H9 (cell line): ENCODE measurements around the gene NVL. TPM values are rescaled to one million over a fixed set of nuclear protein-coding genes. Genes with fewer than 3 reads are reported as not detected.

ENCODE experiments used
- DNase-seq: peaks from one replicate; pipeline ENCODE4 v3.0.0-alpha.2; 2017
- H2AFZ ChIP-seq: one replicate; pipeline ENCODE4 v1.6.1; 2013; ENCODE audit warnings: mild to moderate bottlenecking, low read length, control low read depth, moderate library complexity
- H2AK5ac ChIP-seq: 2 replicates; pipeline ENCODE4 v1.6.1; 2013; ENCODE audit warnings: low read length, control low read depth, mixed read lengths; ENCODE audit not compliant: insufficient read length
- H2BK120ac ChIP-seq: one replicate; pipeline ENCODE4 v1.6.1; 2013; ENCODE audit warnings: low read depth, mild to moderate bottlenecking, low read length, control low read depth, inconsistent platforms; ENCODE audit not compliant: poor library complexity, severe bottlenecking
- H2BK12ac ChIP-seq: 2 replicates; pipeline ENCODE4 v1.6.1; 2013; ENCODE audit warnings: low read length, control low read depth, mixed read lengths, low read depth; ENCODE audit not compliant: insufficient read length
- H2BK15ac ChIP-seq: 2 replicates; pipeline ENCODE4 v1.6.1; 2013; ENCODE audit warnings: low read depth, low read length, control low read depth
- H2BK20ac ChIP-seq: one replicate; pipeline ENCODE4 v1.6.1; 2013; ENCODE audit warnings: low read depth, mild to moderate bottlenecking, low read length, control low read depth, inconsistent platforms; ENCODE audit not compliant: poor library complexity, severe bottlenecking
- H2BK5ac ChIP-seq: 2 replicates; pipeline ENCODE4 v1.6.1; 2013; ENCODE audit warnings: low read length, control low read depth, mixed read lengths; ENCODE audit not compliant: insufficient read length
- H3K14ac ChIP-seq: 2 replicates; pipeline ENCODE4 v1.6.1; 2013; ENCODE audit warnings: low read length, control low read depth; ENCODE audit not compliant: insufficient read depth
- H3K18ac ChIP-seq: 2 replicates; pipeline ENCODE4 v1.6.1; 2013; ENCODE audit warnings: low read depth, mild to moderate bottlenecking, mixed read lengths, low read length, control low read depth; ENCODE audit not compliant: insufficient read length
- H3K23ac ChIP-seq: 2 replicates; pipeline ENCODE4 v1.6.1; 2013; ENCODE audit warnings: low read length, control low read depth, mixed read lengths, low read depth; ENCODE audit not compliant: insufficient read length
- H3K23me2 ChIP-seq: 2 replicates; pipeline ENCODE4 v1.6.1; 2013; ENCODE audit warnings: low read depth, mild to moderate bottlenecking, mixed read lengths, low read length, control low read depth; ENCODE audit not compliant: insufficient read length, poor library complexity, severe bottlenecking
- H3K27ac ChIP-seq: 2 replicates; pipeline ENCODE4 v1.5.1; 2013; ENCODE audit warnings: low read length, control low read depth, mixed read lengths, low read depth; ENCODE audit not compliant: insufficient read length
- H3K27me3 ChIP-seq: 2 replicates; pipeline ENCODE4 v1.6.1; 2013; ENCODE audit warnings: low read length, control low read depth, inconsistent platforms; ENCODE audit not compliant: insufficient read depth
- H3K4ac ChIP-seq: 2 replicates; pipeline ENCODE4 v1.6.1; 2013; ENCODE audit warnings: low read depth, mild to moderate bottlenecking, control low read depth, inconsistent platforms, low read length, moderate library complexity
- H3K4me1 ChIP-seq: 2 replicates; pipeline ENCODE4 v1.6.1; 2013; ENCODE audit warnings: low read length, control low read depth, inconsistent platforms; ENCODE audit not compliant: insufficient read depth
- H3K4me2 ChIP-seq: 2 replicates; pipeline ENCODE4 v1.6.1; 2013; ENCODE audit warnings: low read length, control low read depth, mixed read lengths; ENCODE audit not compliant: insufficient read length, insufficient read depth
- H3K56ac ChIP-seq: 2 replicates; pipeline ENCODE4 v1.6.1; 2013; ENCODE audit warnings: low read depth, mild to moderate bottlenecking, mixed read lengths, low read length, control low read depth; ENCODE audit not compliant: insufficient read length
- H3K79me1 ChIP-seq: 2 replicates; pipeline ENCODE4 v1.6.1; 2013; ENCODE audit warnings: low read depth, mild to moderate bottlenecking, moderate library complexity, low read length, control low read depth, inconsistent platforms; ENCODE audit not compliant: insufficient read depth, poor library complexity, severe bottlenecking
- H3K79me2 ChIP-seq: 2 replicates; pipeline ENCODE4 v1.6.1; 2013; ENCODE audit warnings: low read length, control low read depth, inconsistent platforms; ENCODE audit not compliant: insufficient read depth
- H3K9ac ChIP-seq: 2 replicates; pipeline ENCODE4 v1.6.1; 2013; ENCODE audit warnings: low read length, control low read depth, mixed read lengths; ENCODE audit not compliant: insufficient read length; ENCODE audit errors: extremely low read depth
- H3K9me3 ChIP-seq: one replicate; pipeline ENCODE4 v1.6.1; 2013; ENCODE audit warnings: low read depth, low read length, inconsistent platforms; ENCODE audit not compliant: control insufficient read depth
- H3T11ph ChIP-seq: one replicate; pipeline ENCODE4 v1.6.1; 2013; ENCODE audit warnings: mild to moderate bottlenecking, low read length, control low read depth, inconsistent platforms
- H4K20me1 ChIP-seq: one replicate; pipeline ENCODE4 v1.6.1; 2013; ENCODE audit not compliant: control insufficient read depth, insufficient read length, insufficient read depth
- H4K5ac ChIP-seq: 2 replicates; pipeline ENCODE4 v1.6.1; 2013; ENCODE audit warnings: low read depth, mild to moderate bottlenecking, mixed read lengths, low read length, control low read depth; ENCODE audit not compliant: insufficient read length
- H4K8ac ChIP-seq: replicated peaks from 2 replicates; pipeline ENCODE4 v1.6.1; 2013; ENCODE audit warnings: low read length, control low read depth, mixed read lengths, low read depth; ENCODE audit not compliant: insufficient read length
- H4K91ac ChIP-seq: 2 replicates; pipeline ENCODE4 v1.6.1; 2013; ENCODE audit warnings: low read depth, mild to moderate bottlenecking, moderate library complexity, mixed read lengths, low read length, control low read depth; ENCODE audit not compliant: insufficient read length
- H3K27ac Mint-ChIP-seq, 3 experiments: 2 replicates in 2 of 3; 3 replicates in 1 of 3; pipeline ENCODE4 v1.8.0; 2020 to 2021; ENCODE audit warnings: mixed read lengths in 3 of 3, mild to moderate bottlenecking in 1 of 3, moderate library complexity in 1 of 3
- H3K27me3 Mint-ChIP-seq: 2 replicates; pipeline ENCODE4 v1.8.0; 2021; ENCODE audit warnings: low read depth, mild to moderate bottlenecking, moderate library complexity, mixed read lengths
- H3K36me3 Mint-ChIP-seq, 3 experiments: 2 replicates in 2 of 3; 3 replicates in 1 of 3; pipeline ENCODE4 v1.8.0; 2020 to 2021; ENCODE audit warnings: low read depth in 3 of 3, mixed read lengths in 3 of 3; ENCODE audit not compliant: insufficient read depth in 1 of 3
- H3K4me1 Mint-ChIP-seq, 2 experiments: 2 replicates each; pipeline ENCODE4 v1.8.0; 2020; ENCODE audit warnings: mixed read lengths in 2 of 2
- H3K4me3 Mint-ChIP-seq, 2 experiments: 2 replicates in 1 of 2; 3 replicates in 1 of 2; pipeline ENCODE4 v1.8.0; 2020 to 2021; ENCODE audit warnings: mild to moderate bottlenecking in 2 of 2, mixed read lengths in 2 of 2, moderate library complexity in 1 of 2
- H3K9me3 Mint-ChIP-seq, 2 experiments: 2 replicates in 1 of 2; 3 replicates in 1 of 2; pipeline ENCODE4 v1.8.0; 2020; ENCODE audit warnings: mild to moderate bottlenecking in 2 of 2, mixed read lengths in 2 of 2, moderate library complexity in 1 of 2
- CTCF ChIP-seq: fragments of 200-600 bp; sonication (generic); conservative IDR thresholded peaks from 3 replicates; pipeline ENCODE4 v1.8.0; 2021; ENCODE audit warnings: antibody characterized with exemption, mild to moderate bottlenecking
- WGBS: extraction: QIAGEN DNeasy Blood & Tissue Kit; methylation state at CpG from one replicate; pipeline ENCODE4 v1.1.7; 2013; ENCODE audit warnings: missing lambda C conversion rate, low lambda C conversion rate, mixed read lengths; ENCODE audit not compliant: insufficient read length; ENCODE audit errors: extremely low coverage; 5-methylcytosine and 5-hydroxymethylcytosine counted together
- total RNA-seq: library from RNA; stranded (reverse); gene quantifications from 2 replicates; pipeline ENCODE4 v1.2.1, GENCODE V29; 2021

Gene NVL
- total RNA-seq, 1 experiment from 2014 or later, result 66.9 TPM

DNA sequence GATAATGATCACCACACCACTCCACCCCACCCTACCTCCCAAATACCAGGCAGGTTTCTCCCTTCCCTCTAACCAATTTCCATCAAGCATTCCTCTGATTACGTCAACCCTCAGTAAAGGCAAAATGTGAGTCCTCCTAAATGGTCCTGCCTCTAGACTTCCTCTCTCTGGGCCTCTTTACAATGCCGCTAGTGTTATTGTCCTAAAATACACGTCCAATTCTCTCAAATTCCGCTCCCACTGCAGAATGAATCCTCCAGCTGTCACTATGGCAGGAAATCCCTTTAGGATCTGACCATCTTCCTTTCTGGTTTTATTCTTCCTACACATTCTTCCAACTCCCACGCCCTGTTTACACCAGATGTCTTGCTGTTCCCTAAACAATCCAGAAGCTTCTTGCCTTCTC, 78.2 kb downstream of the NVL start:
- Histone ChIP-seq H4K20me1 (no peaks in the 10 kb centered on the region), H3K56ac (no peak overlapping the region), H2BK15ac (no peak overlapping the region), H3K9me3 (no peaks in the 10 kb centered on the region), H3T11ph (no peak overlapping the region), H3K4me1 (peaks cover 2% of the 10 kb centered on the region; the same call in 1 of the 2 replicates), H3K79me2 (no peaks in the 10 kb centered on the region), H3K23me2 (no peaks in the 10 kb centered on the region), H4K91ac (no peak overlapping the region), H3K18ac (no peak overlapping the region), H3K4ac (no peak overlapping the region), H4K5ac (no peak overlapping the region), H2BK120ac (no peak overlapping the region), H2AFZ (no peak overlapping the region), H3K27me3 (no peaks in the 10 kb centered on the region), H2BK20ac (no peak overlapping the region), H4K8ac (no peak overlapping the region), H2AK5ac (no peak overlapping the region), H3K9ac (no peak overlapping the region), H3K23ac (no peak overlapping the region), H3K14ac (no peak overlapping the region), H2BK12ac (no peak overlapping the region), H3K4me2 (no peak overlapping the region), H3K79me1 (no peaks in the 10 kb centered on the region), H3K27ac (no peak overlapping the region), H2BK5ac (no peak overlapping the region)
- H3K27me3 Mint-ChIP-seq, result no peaks in the 10 kb centered on the region
- H3K4me1 Mint-ChIP-seq, result peaks cover 11 to 24% of the 10 kb centered on the region in 2 experiments
- H3K9me3 Mint-ChIP-seq, result no peaks in the 10 kb centered on the region
- no peak overlapping the region for H3K4me3 Mint-ChIP-seq
- TF ChIP-seq CTCF, result no peak
- H3K36me3 Mint-ChIP-seq, result peaks cover 12 to 35% (median 26%) of the 10 kb centered on the region in 3 experiments; a peak in 6 of 7 replicates
- no peak for DNase-seq
- no CpG with 5 or more reads among the region's 5 CpGs for WGBS
- peak overlapping the region; percentile 56 to 91 (median 69); a peak in 6 of 7 replicates for H3K27ac Mint-ChIP-seq
